Smooth muscle cell (in vitro differentiated cells): ENCODE results near the gene MAP2K5. TPM values are rescaled to one million over a fixed set of nuclear protein-coding genes. Genes with fewer than 3 reads are reported as not detected.
A peak's percentile ranks its signal among the peaks of the same experiment; 100 is the strongest.

ENCODE experiments used
- DNase-seq: peaks from one replicate; lab custom pipeline; 2025; ENCODE audit not compliant: unreplicated experiment; lab: John Stamatoyannopoulos, UW
- H2AFZ ChIP-seq: fragments of 200-600 bp; sonication (generic); 2 replicates; pipeline ENCODE4 v1.6.0; 2016; ENCODE audit warnings: antibody characterized with exemption, low read depth, mild to moderate bottlenecking
- H3F3A ChIP-seq: fragments of 200-600 bp; sonication (generic); 2 replicates; pipeline ENCODE4 v1.6.0; 2017; ENCODE audit warnings: antibody characterized with exemption, low read depth
- H3K27ac ChIP-seq: fragments of 200-600 bp; sonication (generic); 2 replicates; pipeline ENCODE4 v1.5.1; 2016; ENCODE audit warnings: low read depth, mild to moderate bottlenecking
- H3K27me3 ChIP-seq: fragments of 200-600 bp; sonication (generic); 2 replicates; pipeline ENCODE4 v1.6.1; 2016; ENCODE audit warnings: low read depth, mild to moderate bottlenecking
- H3K36me3 ChIP-seq: fragments of 200-600 bp; sonication (generic); 2 replicates; pipeline ENCODE4 v1.5.1; 2016; ENCODE audit warnings: low read depth
- H3K4me1 ChIP-seq: fragments of 200-600 bp; sonication (generic); 2 replicates; pipeline ENCODE4 v1.5.1; 2016; ENCODE audit warnings: low read depth
- H3K4me2 ChIP-seq: fragments of 200-600 bp; sonication (generic); 2 replicates; pipeline ENCODE4 v1.6.0; 2016; ENCODE audit warnings: mild to moderate bottlenecking
- H3K4me3 ChIP-seq: fragments of 200-600 bp; sonication (generic); 2 replicates; pipeline ENCODE4 v1.5.1; 2016; ENCODE audit warnings: mild to moderate bottlenecking
- H3K79me2 ChIP-seq: fragments of 200-600 bp; sonication (generic); 2 replicates; pipeline ENCODE4 v1.6.0; 2016; ENCODE audit warnings: low read depth, mild to moderate bottlenecking
- H3K9ac ChIP-seq: fragments of 200-600 bp; sonication (generic); 2 replicates; pipeline ENCODE4 v1.6.0; 2016; ENCODE audit warnings: low read depth
- H3K9me3 ChIP-seq: fragments of 200-600 bp; sonication (generic); replicated peaks from 2 replicates; pipeline ENCODE4 v1.5.1; 2016; ENCODE audit warnings: low read depth
- H4K20me1 ChIP-seq: fragments of 200-600 bp; sonication (generic); 2 replicates; pipeline ENCODE4 v1.6.0; 2016; ENCODE audit warnings: low read depth
- CTCF ChIP-seq: fragments of 200-600 bp; sonication (generic); IDR thresholded peaks from 2 replicates; pipeline ENCODE4 v1.5.1; 2017; ENCODE audit warnings: borderline replicate concordance, mild to moderate bottlenecking, antibody characterized with exemption; ENCODE audit not compliant: insufficient read depth, poor library complexity, severe bottlenecking
- WGBS: methylation state at CpG from one replicate; pipeline ENCODE4 v1.1.7; 2016; ENCODE audit warnings: low lambda C conversion rate; 5-methylcytosine and 5-hydroxymethylcytosine counted together
- polyA plus RNA-seq: library from polyadenylated mRNA; unstranded; fragments of >200 nt; fragmentation: Nextera tagmentation; extraction: Ambion mirVana; gene quantifications from 2 replicates; pipeline ENCODE4 v1.2.1, GENCODE V29; 2016
- total RNA-seq: library from RNA; depleted of rRNA; stranded (reverse); fragments of >200 nt; gene quantifications from 2 replicates; pipeline ENCODE4 v1.2.3, GENCODE V29; 2014

Gene MAP2K5
- total and polyA plus RNA-seq, 2 experiments from 2014 or later = 4.4 to 7.4 TPM

DNA sequence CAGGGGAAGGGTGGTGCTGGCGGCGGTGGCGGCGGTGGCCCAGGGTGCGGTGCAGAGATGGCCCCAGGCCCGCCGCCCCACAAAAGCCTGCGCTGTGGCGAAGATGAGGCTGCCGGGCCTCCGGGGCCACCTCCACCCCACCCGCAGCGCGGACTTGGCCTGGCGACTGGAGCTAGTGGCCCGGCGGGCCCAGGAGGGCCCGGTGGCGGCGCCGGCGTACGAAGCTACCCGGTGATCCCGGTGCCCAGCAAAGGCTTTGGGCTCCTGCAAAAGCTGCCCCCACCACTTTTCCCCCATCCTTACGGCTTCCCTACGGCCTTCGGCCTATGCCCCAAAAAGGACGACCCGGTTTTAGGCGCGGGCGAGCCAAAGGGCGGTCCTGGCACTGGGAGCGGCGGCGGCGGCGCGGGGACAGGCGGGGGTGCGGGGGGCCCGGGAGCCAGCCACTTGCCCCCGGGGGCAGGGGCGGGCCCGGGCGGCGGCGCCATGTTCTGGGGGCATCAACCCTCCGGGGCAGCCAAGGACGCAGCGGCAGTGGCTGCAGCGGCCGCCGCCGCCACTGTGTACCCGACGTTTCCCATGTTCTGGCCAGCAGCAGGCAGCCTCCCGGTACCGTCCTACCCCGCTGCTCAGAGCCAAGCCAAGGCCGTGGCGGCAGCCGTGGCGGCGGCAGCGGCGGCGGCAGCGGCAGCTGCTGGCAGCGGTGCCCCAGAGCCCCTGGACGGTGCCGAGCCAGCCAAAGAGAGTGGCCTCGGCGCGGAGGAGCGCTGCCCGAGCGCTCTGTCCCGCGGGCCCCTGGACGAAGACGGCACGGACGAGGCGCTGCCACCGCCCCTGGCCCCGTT is 284.4 kb downstream of the MAP2K5 start:
- peaks cover 20% of the 10 kb centered on the region for H3K4me1 ChIP-seq
- no peak overlapping the region for H3K9ac ChIP-seq
- no peaks in the 10 kb centered on the region for H3K9me3 ChIP-seq
- H3K27ac ChIP-seq = no peak overlapping the region
- no peak for TF ChIP-seq CTCF
- no peak overlapping the region for H3K4me2 ChIP-seq
- 7% methylated on average over 48 of the region's 88 CpGs for WGBS
- no peak for DNase-seq
- no peaks in the 10 kb centered on the region for H3F3A ChIP-seq
- H2AFZ ChIP-seq = no peak overlapping the region
- peaks cover 100% of the 10 kb centered on the region for H3K27me3 ChIP-seq
- H3K79me2 ChIP-seq = no peaks in the 10 kb centered on the region
- no peaks in the 10 kb centered on the region for H4K20me1 ChIP-seq
- no peaks in the 10 kb centered on the region for H3K36me3 ChIP-seq
- H3K4me3 ChIP-seq = no peak overlapping the region

- Histone ChIP-seq H3K79me2 (no peaks in the 10 kb centered on the region), H3K9me3 (no peaks in the 10 kb centered on the region), H3K4me2 (peak overlapping the region; percentile 48), H4K20me1 (no peaks in the 10 kb centered on the region), H3K27me3 (peaks cover 100% of the 10 kb centered on the region), H3K27ac (no peak overlapping the region), H3F3A (no peaks in the 10 kb centered on the region), H3K4me1 (peaks cover 28% of the 10 kb centered on the region), H3K36me3 (no peaks in the 10 kb centered on the region), H3K4me3 (no peak overlapping the region), H2AFZ (no peak overlapping the region), H3K9ac (no peak overlapping the region)
- 5% methylated on average over 45 of the region's 91 CpGs for WGBS
- no peak for DNase-seq
- TF ChIP-seq CTCF = no peak
Measured at GRCh38 chr15:67827562-67828277, 285.2 kb downstream of the MAP2K5 start.

GRCh38 chr15:67828278-67828968 is 285.9 kb downstream of the MAP2K5 start:
- H3K36me3 ChIP-seq = no peaks in the 10 kb centered on the region
- WGBS = 4% methylated on average over 38 of the region's 40 CpGs
- H3F3A ChIP-seq = no peaks in the 10 kb centered on the region
- H3K4me3 ChIP-seq = no peak overlapping the region
- peak overlapping the region; percentile 48 for H3K4me2 ChIP-seq
- peaks cover 100% of the 10 kb centered on the region for H3K27me3 ChIP-seq
- no peak overlapping the region for H2AFZ ChIP-seq
- H3K27ac ChIP-seq = no peak overlapping the region
- no peak overlapping the region for H3K9ac ChIP-seq
- H3K4me1 ChIP-seq = peaks cover 35% of the 10 kb centered on the region
- H4K20me1 ChIP-seq = no peaks in the 10 kb centered on the region
- no peak for TF ChIP-seq CTCF
- no peaks in the 10 kb centered on the region for H3K79me2 ChIP-seq
- no peak for DNase-seq
- no peaks in the 10 kb centered on the region for H3K9me3 ChIP-seq
